ENCODE results near the gene RHOU. TPM values are rescaled to one million over a fixed set of nuclear protein-coding genes. Genes with fewer than 3 reads are reported as not detected.

RHOU gene
- total and polyA plus RNA-seq, 2 donors (not counting 1 experiment from before 2014, with no cell fraction given), result 0.23 to 11.4 TPM

- TF ChIP-seq EZH2 (IDR thresholded peaks at IDR 0.05; ENCODE audit: low read length, missing control alignments) (no peak), CTCF (conservative IDR thresholded peaks at IDR 0.05 in 1 of 2, IDR thresholded peaks at IDR 0.05 in 1 of 2; ENCODE audit: low read depth in 1 of 2, low read length in 2 of 2) (no peak)
- Histone ChIP-seq H3K4me2 (ENCODE audit: extremely low read depth, insufficient read depth, low read length) (no peak overlapping the region), H3K9ac (ENCODE audit: insufficient read depth, low read length) (no peak overlapping the region), H3K4me3 (replicated peaks in 1 of 4; ENCODE audit: control extremely low read depth in 1 of 4, insufficient read depth in 1 of 4, low read depth in 3 of 4, low read length in 4 of 4) (no peak overlapping the region), H4K20me1 (ENCODE audit: control insufficient read depth, extremely low read depth, insufficient read depth, low read length) (no peaks in the 10 kb centered on the region), H3K36me3 (ENCODE audit: control insufficient read depth, insufficient read depth, low read length) (no peaks in the 10 kb centered on the region), H3K4me1 (ENCODE audit: control insufficient read depth, extremely low read depth, insufficient read depth, low read length) (no peaks in the 10 kb centered on the region), H3K27me3 (ENCODE audit: control insufficient read depth, insufficient read depth, low read length) (no peaks in the 10 kb centered on the region), H3K27ac (ENCODE audit: insufficient read depth, low read length) (no peak overlapping the region), H2AFZ (ENCODE audit: low read length) (no peak overlapping the region), H3K79me2 (ENCODE audit: control insufficient read depth, insufficient read depth, low read length) (no peaks in the 10 kb centered on the region), H3K9me3 (ENCODE audit: control insufficient read depth, insufficient read depth, low read depth, low read length) (no peaks in the 10 kb centered on the region)
- no peak for DNase-seq (ENCODE audit: low read depth in 2 of 2)
These were observed 40.0 kb upstream of the RHOU start for GRCh38 chr1:228695015-228695955.

GRCh38 chr1:228697207-228698016 is 37.9 kb upstream of the RHOU start:
- no peaks in the 10 kb centered on the region for H4K20me1 ChIP-seq (ENCODE audit: control insufficient read depth, extremely low read depth, insufficient read depth, low read length)
- TF ChIP-seq EZH2 (IDR thresholded peaks at IDR 0.05; ENCODE audit: low read length, missing control alignments), result no peak
- no peak for TF ChIP-seq CTCF (conservative IDR thresholded peaks at IDR 0.05 in 1 of 2, IDR thresholded peaks at IDR 0.05 in 1 of 2; ENCODE audit: low read depth in 1 of 2, low read length in 2 of 2)
- H3K79me2 ChIP-seq (ENCODE audit: control insufficient read depth, insufficient read depth, low read length), result no peaks in the 10 kb centered on the region
- no peak overlapping the region for H3K9ac ChIP-seq (ENCODE audit: insufficient read depth, low read length)
- no peak overlapping the region for H3K27ac ChIP-seq (ENCODE audit: insufficient read depth, low read length)
- no peak overlapping the region for H3K4me3 ChIP-seq (replicated peaks in 1 of 4; ENCODE audit: control extremely low read depth in 1 of 4, insufficient read depth in 1 of 4, low read depth in 3 of 4, low read length in 4 of 4)
- H3K27me3 ChIP-seq (ENCODE audit: control insufficient read depth, insufficient read depth, low read length), result no peaks in the 10 kb centered on the region
- H2AFZ ChIP-seq (ENCODE audit: low read length), result no peak overlapping the region
- DNase-seq (ENCODE audit: low read depth in 2 of 2), result peak; percentile 37 to 84
- H3K4me1 ChIP-seq (ENCODE audit: control insufficient read depth, extremely low read depth, insufficient read depth, low read length), result no peaks in the 10 kb centered on the region
- H3K4me2 ChIP-seq (ENCODE audit: extremely low read depth, insufficient read depth, low read length), result no peak overlapping the region
- H3K9me3 ChIP-seq (ENCODE audit: control insufficient read depth, insufficient read depth, low read depth, low read length), result no peaks in the 10 kb centered on the region
- no peaks in the 10 kb centered on the region for H3K36me3 ChIP-seq (ENCODE audit: control insufficient read depth, insufficient read depth, low read length)

GRCh38 chr1:228698017-228698329 is 37.3 kb upstream of the RHOU start:
- Histone ChIP-seq H3K79me2 (ENCODE audit: control insufficient read depth, insufficient read depth, low read length) (no peaks in the 10 kb centered on the region), H3K4me1 (ENCODE audit: control insufficient read depth, extremely low read depth, insufficient read depth, low read length) (no peaks in the 10 kb centered on the region), H3K4me2 (ENCODE audit: extremely low read depth, insufficient read depth, low read length) (no peak overlapping the region), H2AFZ (ENCODE audit: low read length) (no peak overlapping the region), H3K9ac (ENCODE audit: insufficient read depth, low read length) (no peak overlapping the region), H3K27me3 (ENCODE audit: control insufficient read depth, insufficient read depth, low read length) (no peaks in the 10 kb centered on the region), H3K27ac (ENCODE audit: insufficient read depth, low read length) (no peak overlapping the region), H3K4me3 (replicated peaks in 1 of 4; ENCODE audit: control extremely low read depth in 1 of 4, insufficient read depth in 1 of 4, low read depth in 3 of 4, low read length in 4 of 4) (no peak overlapping the region), H3K36me3 (ENCODE audit: control insufficient read depth, insufficient read depth, low read length) (no peaks in the 10 kb centered on the region), H4K20me1 (ENCODE audit: control insufficient read depth, extremely low read depth, insufficient read depth, low read length) (no peaks in the 10 kb centered on the region), H3K9me3 (ENCODE audit: control insufficient read depth, insufficient read depth, low read depth, low read length) (no peaks in the 10 kb centered on the region)
- no peak for TF ChIP-seq EZH2 (IDR thresholded peaks at IDR 0.05; ENCODE audit: low read length, missing control alignments)
- TF ChIP-seq CTCF (conservative IDR thresholded peaks at IDR 0.05 in 1 of 2, IDR thresholded peaks at IDR 0.05 in 1 of 2; ENCODE audit: low read depth in 1 of 2, low read length in 2 of 2), result no peak
- no peak for DNase-seq (ENCODE audit: low read depth in 2 of 2)
